SK-N-SH treated with all-trans-retinoic acid at 6 μM for 48 hours (cell line): Measurements from ENCODE around the gene MYOM1.

ENCODE experiments used
- CSRNP3 ChIP-seq: fragments of 250-450 bp; sonication (Bioruptor Pico); IDR thresholded peaks from 2 replicates; pipeline ENCODE4 v1.5.1; 2021; ENCODE audit warnings: mild to moderate bottlenecking, moderate library complexity
- POU6F1 ChIP-seq: fragments of 250-450 bp; sonication (Bioruptor Pico); IDR thresholded peaks from 2 replicates; pipeline ENCODE4 v1.8.0; 2021; ENCODE audit warnings: low read depth, mild to moderate bottlenecking, moderate library complexity, borderline replicate concordance
- PPARA ChIP-seq: fragments of 250-450 bp; sonication (Bioruptor Pico); IDR thresholded peaks from 2 replicates; pipeline ENCODE4 v1.5.0; 2020; ENCODE audit warnings: mild to moderate bottlenecking, borderline replicate concordance
- RARB ChIP-seq: fragments of 250-450 bp; sonication (Bioruptor Pico); IDR thresholded peaks from 2 replicates; pipeline ENCODE4 v1.8.0; 2021; ENCODE audit warnings: mild to moderate bottlenecking, moderate library complexity
- ZFP3 ChIP-seq: fragments of 250-450 bp; sonication (Bioruptor Pico); IDR thresholded peaks from 2 replicates; pipeline ENCODE4 v1.5.0; 2020; ENCODE audit warnings: mild to moderate bottlenecking, moderate library complexity
- ZFP30 ChIP-seq: fragments of 450-650 bp; formaldehyde crosslinking; IDR thresholded peaks from 2 replicates; pipeline ENCODE4 v1.5.0; 2022; ENCODE audit warnings: mild to moderate bottlenecking, moderate library complexity

- TF ChIP-seq POU6F1 (CRISPR knock-in tag) (no peak), CSRNP3 (no peak), ZFP30 (CRISPR knock-in tag) (no peak), ZFP3 (CRISPR knock-in tag) (no peak), RARB (CRISPR knock-in tag) (no peak), PPARA (CRISPR knock-in tag) (no peak)
These were observed 41.7 kb downstream of the MYOM1 start for GRCh38 chr18:3177902-3178687.
